NT2/D1 (cell line): ENCODE results near the gene UBAC2.

Experiments
- SUZ12 ChIP-seq: IDR thresholded peaks from 2 replicates; pipeline ENCODE4 v1.6.1; 2011; ENCODE audit not compliant: insufficient read length, insufficient read depth; ENCODE audit errors: extremely low read depth
- YY1 ChIP-seq: IDR thresholded peaks from 2 replicates; pipeline ENCODE4 v1.6.1; 2011; ENCODE audit not compliant: insufficient read length, insufficient read depth
- ZNF274 ChIP-seq: IDR thresholded peaks from 2 replicates; pipeline ENCODE4 v1.6.1; 2011; ENCODE audit warnings: mild to moderate bottlenecking, low read depth, low read length

DNA sequence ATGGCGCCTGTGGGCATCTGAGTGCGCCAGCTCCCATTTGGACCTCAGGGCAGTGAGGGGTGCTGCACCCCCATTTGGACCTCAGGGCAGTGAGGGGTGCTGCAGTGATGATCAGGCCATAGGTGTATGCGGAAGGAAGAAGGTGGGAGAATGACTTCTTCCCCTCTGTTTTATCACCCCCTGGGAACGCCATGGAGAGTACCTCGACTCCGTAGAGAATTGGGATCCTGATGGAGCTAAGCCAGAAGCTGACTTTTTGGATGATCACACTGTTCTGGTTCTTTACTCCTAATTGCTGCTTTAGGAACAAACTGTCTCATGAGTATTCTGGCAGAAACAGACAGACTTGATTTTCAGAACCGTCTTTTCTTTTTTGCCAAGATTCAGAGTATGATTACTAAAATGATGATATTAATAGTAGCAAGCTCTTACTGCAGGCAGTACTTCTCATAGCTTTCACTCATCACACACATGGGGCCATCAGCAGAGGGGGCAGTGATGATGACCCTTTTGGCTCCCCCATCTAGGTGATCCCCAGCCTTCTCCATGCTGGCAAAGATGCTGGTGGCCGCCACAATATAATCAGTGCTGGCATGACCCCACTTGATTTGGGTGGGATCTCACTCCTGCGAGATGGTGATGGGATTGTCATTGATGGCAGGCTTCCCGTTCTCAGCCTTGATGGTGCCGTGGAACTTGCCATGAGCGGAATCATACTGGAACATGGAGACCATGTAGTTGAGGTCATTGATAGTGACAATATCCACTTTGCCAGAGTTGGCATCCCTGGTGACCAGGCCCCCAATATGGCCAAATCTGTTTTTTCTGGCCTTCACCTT lies 10.3 kb upstream of the UBAC2 start:
- TF ChIP-seq SUZ12, result no peak
- TF ChIP-seq YY1, result no peak
- TF ChIP-seq ZNF274, result no peak
